ENCODE results near the gene INPP1. TPM values are rescaled to one million over a fixed set of nuclear protein-coding genes. Genes with fewer than 3 reads are reported as not detected.
"Not testable (repeated sequence)": the region's sequence is repeated elsewhere in the genome, so short reads cannot be mapped to it uniquely, and the experiment has no call there.

INPP1 gene
- 14.3 and 15.3 TPM in 2 replicates for total RNA-seq
- long read RNA-seq, transcript INPP1-201 (6 exons, 1,919 nt): major isoform, 6 of 10 reads
- long read RNA-seq, partial matches to known transcripts: 0 of 10 reads
- long read RNA-seq, other reads (novel, unspliced or antisense): 2 of 10 reads

- DNase-seq (ENCODE audit: low read depth, low spot score): peak; percentile 50
- no peaks in the 10 kb centered on the region for H3K36me3 Mint-ChIP-seq (ENCODE audit: low read depth)
Observed at GRCh38 chr2:190343536-190344275, at the start of gene INPP1. Gene INPP1 (plus strand): TSS chr2:190343589. CDS start chr2:190360103, 16,514 bp downstream.

GRCh38 chr2:190297880-190298279 is 45.5 kb upstream of the INPP1 start:
- DNase-seq (ENCODE audit: low read depth, low spot score); H3K27me3 Mint-ChIP-seq (ENCODE audit: low read depth); H3K4me1 Mint-ChIP-seq; H3K4me3 Mint-ChIP-seq; H3K27ac Mint-ChIP-seq (ENCODE audit: unreplicated experiment); H3K9me3 Mint-ChIP-seq: not testable (repeated sequence)
- H3K36me3 Mint-ChIP-seq (ENCODE audit: low read depth): peaks cover 43% of the 10 kb centered on the region

More at GRCh38 chr2:190343536-190344275, at the start of gene INPP1:
- Mint-ChIP-seq H3K27ac (ENCODE audit: unreplicated experiment) (peak within 1 kb of the TSS; percentile 91), H3K9me3 (peaks cover 4% of the 10 kb centered on the region), H3K4me1 (peaks cover 25% of the 10 kb centered on the region), H3K27me3 (ENCODE audit: low read depth) (no peaks in the 10 kb centered on the region), H3K4me3 (peak within 1 kb of the TSS; percentile 86)
- TF ChIP-seq CTCF (conservative IDR thresholded peaks at IDR 0.05): no peak

GRCh38 chr2:190301032-190301431 is 42.4 kb upstream of the INPP1 start:
- no peak for DNase-seq (ENCODE audit: low read depth, low spot score)
- H3K27me3 Mint-ChIP-seq (ENCODE audit: low read depth): no peaks in the 10 kb centered on the region
- H3K27ac Mint-ChIP-seq (ENCODE audit: unreplicated experiment): no peak overlapping the region
- peaks cover 6% of the 10 kb centered on the region for H3K4me1 Mint-ChIP-seq
- H3K9me3 Mint-ChIP-seq: peaks cover 9% of the 10 kb centered on the region
- peaks cover 41% of the 10 kb centered on the region for H3K36me3 Mint-ChIP-seq (ENCODE audit: low read depth)
- TF ChIP-seq CTCF (conservative IDR thresholded peaks at IDR 0.05): no peak
- no peak overlapping the region for H3K4me3 Mint-ChIP-seq

GRCh38 chr2:190302052-190302451 is 41.3 kb upstream of the INPP1 start:
- peaks cover 6% of the 10 kb centered on the region for H3K4me1 Mint-ChIP-seq
- peaks cover 9% of the 10 kb centered on the region for H3K9me3 Mint-ChIP-seq
- TF ChIP-seq CTCF (conservative IDR thresholded peaks at IDR 0.05): no peak
- H3K4me3 Mint-ChIP-seq: no peak overlapping the region
- DNase-seq (ENCODE audit: low read depth, low spot score): no peak
- peaks cover 36% of the 10 kb centered on the region for H3K36me3 Mint-ChIP-seq (ENCODE audit: low read depth)
- no peak overlapping the region for H3K27ac Mint-ChIP-seq (ENCODE audit: unreplicated experiment)
- H3K27me3 Mint-ChIP-seq (ENCODE audit: low read depth): no peaks in the 10 kb centered on the region

GRCh38 chr2:190303647-190304046 is 39.7 kb upstream of the INPP1 start:
- Mint-ChIP-seq H3K36me3 (ENCODE audit: low read depth) (peaks cover 33% of the 10 kb centered on the region), H3K4me1 (peaks cover 6% of the 10 kb centered on the region), H3K27ac (ENCODE audit: unreplicated experiment) (no peak overlapping the region), H3K4me3 (no peak overlapping the region), H3K9me3 (peaks cover 6% of the 10 kb centered on the region), H3K27me3 (ENCODE audit: low read depth) (no peaks in the 10 kb centered on the region)
- no peak for DNase-seq (ENCODE audit: low read depth, low spot score)
- no peak for TF ChIP-seq CTCF (conservative IDR thresholded peaks at IDR 0.05)

GRCh38 chr2:190304404-190304803 is 39.0 kb upstream of the INPP1 start:
- no peak for DNase-seq (ENCODE audit: low read depth, low spot score)
- no peak overlapping the region for H3K27ac Mint-ChIP-seq (ENCODE audit: unreplicated experiment)
- H3K9me3 Mint-ChIP-seq: peaks cover 6% of the 10 kb centered on the region
- H3K27me3 Mint-ChIP-seq (ENCODE audit: low read depth): no peaks in the 10 kb centered on the region
- no peak for TF ChIP-seq CTCF (conservative IDR thresholded peaks at IDR 0.05)
- H3K4me3 Mint-ChIP-seq: no peak overlapping the region
- peaks cover 6% of the 10 kb centered on the region for H3K4me1 Mint-ChIP-seq
- peaks cover 29% of the 10 kb centered on the region for H3K36me3 Mint-ChIP-seq (ENCODE audit: low read depth)
